ENCODE results near the gene PLA1A. TPM values are rescaled to one million over a fixed set of nuclear protein-coding genes. Genes with fewer than 3 reads are reported as not detected.

Gene PLA1A
- total and polyA plus RNA-seq, 10 of the 15 experiments (the other 5 are each of a cell fraction or from before 2014, with no cell fraction given): 2.9 to 106 (median 4.8) TPM

DNA sequence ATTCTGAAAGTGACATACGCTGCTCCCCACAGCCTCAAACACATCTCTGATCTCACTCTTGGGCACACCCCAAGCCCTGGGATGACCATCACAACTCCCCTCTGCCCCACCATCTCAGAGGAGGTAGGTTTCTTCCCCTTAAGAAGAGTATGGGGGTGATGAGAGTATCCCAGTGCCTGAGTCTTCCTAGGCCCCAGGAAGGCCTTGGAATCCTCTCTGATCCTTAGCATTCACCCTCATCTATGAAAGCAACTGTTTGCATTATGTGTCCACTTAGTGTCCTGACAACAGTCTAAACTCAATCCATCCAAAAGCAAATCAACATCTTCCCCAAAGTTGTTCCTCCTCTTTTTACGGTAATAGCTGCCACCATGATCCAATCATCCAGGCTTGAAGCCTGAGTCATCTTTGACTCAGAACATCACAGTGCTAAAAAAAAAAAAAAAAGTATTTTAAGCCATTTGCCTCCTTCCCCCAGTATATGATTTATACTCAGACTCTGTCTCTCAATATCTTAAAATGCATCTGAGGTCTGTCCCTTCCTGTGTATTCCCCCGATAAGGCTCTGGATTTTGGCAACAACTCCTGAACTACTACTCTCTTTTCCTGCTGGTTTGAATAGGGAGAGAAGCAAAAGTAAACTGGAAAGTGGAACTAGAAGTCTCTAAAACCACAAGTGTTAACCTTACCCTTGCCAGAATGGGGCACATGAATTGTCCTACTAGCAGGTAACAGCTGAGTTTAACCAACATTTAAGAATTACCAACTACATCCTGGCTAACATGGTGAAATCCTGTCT is 40.2 kb downstream of the PLA1A start (continued):
- TF ChIP-seq CBFB (IDR thresholded peaks at IDR 0.05; ENCODE audit: low read depth): peak; percentile 70; the same call in 1 of the 2 replicates
- TF ChIP-seq BHLHE40 (IDR thresholded peaks at IDR 0.05; ENCODE audit: borderline replicate concordance in 1 of 2, low read depth in 2 of 2, low read length in 1 of 2): peak; percentile 56 to 63; a peak in 3 of 4 replicates
- peak; percentile 17; the same call in 1 of the 2 replicates for TF ChIP-seq SMC3 (IDR thresholded peaks at IDR 0.05; ENCODE audit: borderline replicate concordance, low read length)
- no peak for TF ChIP-seq CBX3 (IDR thresholded peaks at IDR 0.05; ENCODE audit: borderline replicate concordance, low read depth)
- TF ChIP-seq ATF7 (IDR thresholded peaks at IDR 0.05; ENCODE audit: low read depth): no peak
- no peak for TF ChIP-seq SREBF1 (IDR thresholded peaks at IDR 0.05; ENCODE audit: low read length)
- TF ChIP-seq, protein P1, sequence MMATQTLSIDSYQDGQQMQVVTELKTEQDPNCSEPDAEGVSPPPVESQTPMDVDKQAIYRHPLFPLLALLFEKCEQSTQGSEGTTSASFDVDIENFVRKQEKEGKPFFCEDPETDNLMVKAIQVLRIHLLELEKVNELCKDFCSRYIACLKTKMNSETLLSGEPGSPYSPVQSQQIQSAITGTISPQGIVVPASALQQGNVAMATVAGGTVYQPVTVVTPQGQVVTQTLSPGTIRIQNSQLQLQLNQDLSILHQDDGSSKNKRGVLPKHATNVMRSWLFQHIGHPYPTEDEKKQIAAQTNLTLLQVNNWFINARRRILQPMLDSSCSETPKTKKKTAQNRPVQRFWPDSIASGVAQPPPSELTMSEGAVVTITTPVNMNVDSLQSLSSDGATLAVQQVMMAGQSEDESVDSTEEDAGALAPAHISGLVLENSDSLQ (IDR thresholded peaks at IDR 0.05): peak; percentile 55; the same call in 1 of the 2 replicates
- peak; percentile 81 for TF ChIP-seq IKZF1 (conservative IDR thresholded peaks at IDR 0.05)
- 0 out of 2 replicates have a peak, but pooled peaks have one; percentile 28 for TF ChIP-seq JUND (IDR thresholded peaks at IDR 0.05; ENCODE audit: low read depth, low read length)
- TF ChIP-seq SIN3A (IDR thresholded peaks at IDR 0.05; ENCODE audit: low read depth, low read length): no peak
- TF ChIP-seq EP300 (IDR thresholded peaks at IDR 0.05; ENCODE audit: borderline replicate concordance in 1 of 2, control insufficient read depth in 1 of 2, low read depth in 2 of 2, low read length in 2 of 2): peak; percentile 16 to 29; a peak in 1 of 4 replicates
- no peak for TF ChIP-seq RBBP5 (conservative IDR thresholded peaks at IDR 0.05)
- 0 out of 2 replicates have a peak, but pooled peaks have one; percentile 48 for TF ChIP-seq SMARCA5 (IDR thresholded peaks at IDR 0.05)
- no peak for TF ChIP-seq ZNF622 (IDR thresholded peaks at IDR 0.05)
- peak; percentile 65 for TF ChIP-seq BACH1 (IDR thresholded peaks at IDR 0.05; ENCODE audit: borderline replicate concordance)
- TF ChIP-seq, protein P2, sequence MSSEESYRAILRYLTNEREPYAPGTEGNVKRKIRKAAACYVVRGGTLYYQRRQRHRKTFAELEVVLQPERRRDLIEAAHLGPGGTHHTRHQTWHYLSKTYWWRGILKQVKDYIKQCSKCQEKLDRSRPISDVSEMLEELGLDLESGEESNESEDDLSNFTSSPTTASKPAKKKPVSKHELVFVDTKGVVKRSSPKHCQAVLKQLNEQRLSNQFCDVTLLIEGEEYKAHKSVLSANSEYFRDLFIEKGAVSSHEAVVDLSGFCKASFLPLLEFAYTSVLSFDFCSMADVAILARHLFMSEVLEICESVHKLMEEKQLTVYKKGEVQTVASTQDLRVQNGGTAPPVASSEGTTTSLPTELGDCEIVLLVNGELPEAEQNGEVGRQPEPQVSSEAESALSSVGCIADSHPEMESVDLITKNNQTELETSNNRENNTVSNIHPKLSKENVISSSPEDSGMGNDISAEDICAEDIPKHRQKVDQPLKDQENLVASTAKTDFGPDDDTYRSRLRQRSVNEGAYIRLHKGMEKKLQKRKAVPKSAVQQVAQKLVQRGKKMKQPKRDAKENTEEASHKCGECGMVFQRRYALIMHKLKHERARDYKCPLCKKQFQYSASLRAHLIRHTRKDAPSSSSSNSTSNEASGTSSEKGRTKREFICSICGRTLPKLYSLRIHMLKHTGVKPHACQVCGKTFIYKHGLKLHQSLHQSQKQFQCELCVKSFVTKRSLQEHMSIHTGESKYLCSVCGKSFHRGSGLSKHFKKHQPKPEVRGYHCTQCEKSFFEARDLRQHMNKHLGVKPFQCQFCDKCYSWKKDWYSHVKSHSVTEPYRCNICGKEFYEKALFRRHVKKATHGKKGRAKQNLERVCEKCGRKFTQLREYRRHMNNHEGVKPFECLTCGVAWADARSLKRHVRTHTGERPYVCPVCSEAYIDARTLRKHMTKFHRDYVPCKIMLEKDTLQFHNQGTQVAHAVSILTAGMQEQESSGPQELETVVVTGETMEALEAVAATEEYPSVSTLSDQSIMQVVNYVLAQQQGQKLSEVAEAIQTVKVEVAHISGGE (CRISPR knock-in tag; IDR thresholded peaks at IDR 0.05): no peak
- TF ChIP-seq, protein P3, sequence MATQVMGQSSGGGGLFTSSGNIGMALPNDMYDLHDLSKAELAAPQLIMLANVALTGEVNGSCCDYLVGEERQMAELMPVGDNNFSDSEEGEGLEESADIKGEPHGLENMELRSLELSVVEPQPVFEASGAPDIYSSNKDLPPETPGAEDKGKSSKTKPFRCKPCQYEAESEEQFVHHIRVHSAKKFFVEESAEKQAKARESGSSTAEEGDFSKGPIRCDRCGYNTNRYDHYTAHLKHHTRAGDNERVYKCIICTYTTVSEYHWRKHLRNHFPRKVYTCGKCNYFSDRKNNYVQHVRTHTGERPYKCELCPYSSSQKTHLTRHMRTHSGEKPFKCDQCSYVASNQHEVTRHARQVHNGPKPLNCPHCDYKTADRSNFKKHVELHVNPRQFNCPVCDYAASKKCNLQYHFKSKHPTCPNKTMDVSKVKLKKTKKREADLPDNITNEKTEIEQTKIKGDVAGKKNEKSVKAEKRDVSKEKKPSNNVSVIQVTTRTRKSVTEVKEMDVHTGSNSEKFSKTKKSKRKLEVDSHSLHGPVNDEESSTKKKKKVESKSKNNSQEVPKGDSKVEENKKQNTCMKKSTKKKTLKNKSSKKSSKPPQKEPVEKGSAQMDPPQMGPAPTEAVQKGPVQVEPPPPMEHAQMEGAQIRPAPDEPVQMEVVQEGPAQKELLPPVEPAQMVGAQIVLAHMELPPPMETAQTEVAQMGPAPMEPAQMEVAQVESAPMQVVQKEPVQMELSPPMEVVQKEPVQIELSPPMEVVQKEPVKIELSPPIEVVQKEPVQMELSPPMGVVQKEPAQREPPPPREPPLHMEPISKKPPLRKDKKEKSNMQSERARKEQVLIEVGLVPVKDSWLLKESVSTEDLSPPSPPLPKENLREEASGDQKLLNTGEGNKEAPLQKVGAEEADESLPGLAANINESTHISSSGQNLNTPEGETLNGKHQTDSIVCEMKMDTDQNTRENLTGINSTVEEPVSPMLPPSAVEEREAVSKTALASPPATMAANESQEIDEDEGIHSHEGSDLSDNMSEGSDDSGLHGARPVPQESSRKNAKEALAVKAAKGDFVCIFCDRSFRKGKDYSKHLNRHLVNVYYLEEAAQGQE (IDR thresholded peaks at IDR 0.05; ENCODE audit: low read depth, low read length): no peak
- TF ChIP-seq, protein P4, sequence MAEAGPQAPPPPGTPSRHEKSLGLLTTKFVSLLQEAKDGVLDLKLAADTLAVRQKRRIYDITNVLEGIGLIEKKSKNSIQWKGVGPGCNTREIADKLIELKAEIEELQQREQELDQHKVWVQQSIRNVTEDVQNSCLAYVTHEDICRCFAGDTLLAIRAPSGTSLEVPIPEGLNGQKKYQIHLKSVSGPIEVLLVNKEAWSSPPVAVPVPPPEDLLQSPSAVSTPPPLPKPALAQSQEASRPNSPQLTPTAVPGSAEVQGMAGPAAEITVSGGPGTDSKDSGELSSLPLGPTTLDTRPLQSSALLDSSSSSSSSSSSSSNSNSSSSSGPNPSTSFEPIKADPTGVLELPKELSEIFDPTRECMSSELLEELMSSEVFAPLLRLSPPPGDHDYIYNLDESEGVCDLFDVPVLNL (IDR thresholded peaks at IDR 0.05; ENCODE audit: low read depth, low read length): no peak
- TF ChIP-seq EED (IDR thresholded peaks at IDR 0.05; ENCODE audit: low read depth): peak; percentile 87; the same call in 1 of the 2 replicates
- TF ChIP-seq KDM1A (IDR thresholded peaks at IDR 0.05; ENCODE audit: borderline replicate concordance): no peak
- no peak for TF ChIP-seq TCF12 (IDR thresholded peaks at IDR 0.05; ENCODE audit: low read depth, low read length)

Data from GM12878 (cell line).